HG02943 (cell line): Measurements from ENCODE around the gene ALOX15.
"Not testable (repeated sequence)": the region's sequence is repeated elsewhere in the genome, so short reads cannot be mapped to it uniquely, and the experiment has no call there.

Experiments used
- ATAC-seq: cut with Tn5 transposase; IDR thresholded peaks from one replicate; pipeline ENCODE4 v1.9.1; 2021; ENCODE audit warnings: mild to moderate bottlenecking, low read depth, moderate library complexity; ENCODE audit not compliant: unreplicated experiment

ALOX15 gene

GRCh38 chr17:4622375-4622774, 19.1 kb downstream of the ALOX15 start:
- ATAC-seq = no peak

DNA sequence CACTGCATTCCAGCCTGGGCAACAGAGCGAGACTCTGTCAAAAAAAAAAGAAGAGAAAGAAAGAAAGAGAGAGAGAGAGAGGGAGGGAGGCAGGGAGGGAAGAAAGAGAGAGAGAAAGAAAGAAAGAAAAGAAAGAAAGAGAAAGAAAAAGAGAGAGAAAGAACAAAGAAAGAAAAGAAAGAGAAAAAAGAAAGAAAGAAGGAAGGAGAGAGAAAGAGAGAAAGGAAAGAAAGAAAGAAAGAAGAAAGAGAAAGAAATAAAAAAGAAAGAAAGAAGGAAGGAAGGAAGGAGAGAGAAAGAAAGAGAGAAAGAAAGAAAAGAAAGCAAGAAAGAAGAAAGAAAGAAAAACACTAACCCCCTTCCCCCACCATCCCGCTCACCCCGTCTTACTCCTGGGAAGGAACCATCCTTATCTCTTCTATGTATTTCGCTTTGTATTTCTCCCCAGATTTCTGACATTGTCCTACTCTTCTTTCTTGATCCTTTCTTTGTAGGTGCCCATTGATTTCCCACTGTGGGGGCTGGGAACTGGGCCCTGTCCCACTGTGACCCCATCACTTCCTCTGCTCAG, 20.9 kb downstream of the ALOX15 start:
- no peak for ATAC-seq

DNA sequence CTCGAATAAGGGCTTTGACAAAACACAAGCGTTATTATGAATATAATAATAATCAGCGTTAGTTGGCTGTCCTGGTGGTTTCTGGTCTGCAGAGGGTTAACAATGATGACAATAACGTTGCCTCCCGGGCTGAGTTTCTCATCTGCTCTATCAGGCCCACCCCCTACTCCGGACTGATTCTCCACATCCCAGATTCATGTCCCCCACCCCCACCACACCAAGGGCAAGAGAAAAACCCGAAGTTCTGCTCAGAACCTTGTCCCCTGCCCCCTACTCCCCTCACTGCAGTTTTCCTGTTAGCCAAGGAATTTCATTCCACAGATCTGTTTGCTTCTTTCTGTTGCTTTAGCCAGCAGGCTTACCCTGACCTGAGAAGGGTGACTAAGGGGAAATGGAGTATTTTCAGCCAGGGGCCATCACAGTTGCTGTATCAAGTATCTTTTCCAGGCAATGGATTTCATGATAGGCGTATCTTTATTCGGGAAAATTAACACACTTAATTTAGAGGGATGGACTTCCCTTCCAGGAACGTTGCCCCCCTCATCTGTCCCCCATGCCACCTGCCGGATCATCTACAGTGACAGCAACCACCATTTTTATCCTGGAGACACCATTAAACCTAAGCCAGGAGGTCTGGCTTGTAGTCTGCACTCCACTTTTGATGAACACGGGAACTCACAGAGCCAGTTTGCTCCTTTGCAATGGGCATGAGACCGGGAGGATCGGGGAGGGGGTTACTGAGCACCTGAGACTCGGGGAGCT, 23.7 kb downstream of the ALOX15 start:
- ATAC-seq = no peak

GRCh38 chr17:4617090-4617489, 24.4 kb downstream of the ALOX15 start:
- ATAC-seq = no peak

DNA sequence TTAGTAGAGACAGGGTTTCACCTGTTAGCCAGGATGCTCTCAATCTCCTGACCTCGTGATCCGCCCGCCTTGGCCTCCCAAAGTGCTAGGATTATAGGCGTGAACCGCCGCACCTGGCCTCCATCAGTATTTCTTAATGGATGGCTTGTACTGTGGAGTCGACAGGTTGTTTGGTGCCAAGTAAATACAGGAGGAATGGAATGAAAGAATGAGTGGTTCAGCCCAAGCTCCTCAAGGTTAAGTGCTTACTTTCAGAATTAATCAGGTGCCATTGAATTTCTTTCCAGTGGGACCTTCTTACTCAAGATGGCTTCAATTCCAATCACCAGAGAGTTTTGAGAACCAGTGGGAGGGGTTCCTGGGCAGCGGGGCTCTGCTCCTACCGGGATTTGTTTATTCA, 25.0 kb downstream of the ALOX15 start:
- ATAC-seq = no peak

DNA sequence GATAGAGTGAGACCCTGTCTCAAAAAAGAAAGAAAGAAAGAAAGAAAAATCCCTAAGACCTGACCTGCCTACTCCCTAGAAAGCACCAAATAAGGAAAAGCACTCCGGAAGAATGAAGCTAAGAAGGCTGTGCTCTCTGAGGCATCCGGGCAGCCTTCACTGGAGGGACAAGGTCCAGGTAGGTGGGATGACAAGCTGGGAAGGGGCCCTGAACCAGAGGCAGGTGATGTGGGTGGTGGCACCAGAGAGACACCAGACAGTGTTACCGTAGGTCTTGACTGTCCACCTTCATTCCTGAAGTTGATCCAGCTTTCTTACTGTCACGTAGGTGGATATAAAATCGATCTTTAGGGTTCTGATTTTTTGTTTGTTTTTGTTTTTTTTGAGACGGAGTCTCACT, 30.8 kb downstream of the ALOX15 start:
- no peak for ATAC-seq

DNA sequence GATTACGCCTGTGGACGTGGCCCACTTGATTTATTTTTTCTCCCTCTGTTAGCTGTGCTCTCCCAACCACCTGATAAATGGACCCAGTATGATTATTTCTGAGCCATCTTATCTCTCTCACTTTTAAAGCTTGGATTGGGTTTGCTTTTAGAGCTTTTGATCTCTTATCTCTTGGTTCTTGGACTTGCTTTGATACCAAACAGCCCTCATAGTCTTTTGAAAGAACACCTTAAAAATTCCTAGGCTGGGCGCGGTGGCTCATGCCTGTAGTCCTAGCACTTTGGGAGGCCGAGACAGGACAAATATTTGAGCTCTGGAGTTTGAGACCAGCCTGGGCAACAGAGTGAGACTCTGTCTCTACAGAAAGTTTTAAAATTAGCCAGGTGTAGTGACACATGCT, 31.3 kb downstream of the ALOX15 start:
- no peak for ATAC-seq

DNA sequence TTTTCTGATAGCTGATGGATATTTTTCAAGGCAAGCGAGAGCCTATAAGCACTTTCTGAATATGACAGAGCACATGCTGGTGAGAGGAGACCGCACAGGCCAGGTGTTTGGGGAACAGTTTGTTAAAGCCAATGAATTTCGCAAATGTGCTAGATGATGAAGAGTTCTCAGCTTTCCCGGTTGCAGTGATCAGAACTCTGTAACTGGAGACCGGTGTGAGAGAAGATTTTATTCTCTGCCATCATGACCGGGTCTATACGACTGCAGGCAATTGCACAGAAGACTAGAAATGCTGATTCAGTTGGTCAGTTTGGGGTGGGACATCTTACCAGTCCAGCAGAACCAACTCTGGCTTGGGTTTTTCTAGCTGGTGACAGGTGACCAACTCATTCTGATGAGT, 31.7 kb downstream of the ALOX15 start:
- ATAC-seq = no peak

DNA sequence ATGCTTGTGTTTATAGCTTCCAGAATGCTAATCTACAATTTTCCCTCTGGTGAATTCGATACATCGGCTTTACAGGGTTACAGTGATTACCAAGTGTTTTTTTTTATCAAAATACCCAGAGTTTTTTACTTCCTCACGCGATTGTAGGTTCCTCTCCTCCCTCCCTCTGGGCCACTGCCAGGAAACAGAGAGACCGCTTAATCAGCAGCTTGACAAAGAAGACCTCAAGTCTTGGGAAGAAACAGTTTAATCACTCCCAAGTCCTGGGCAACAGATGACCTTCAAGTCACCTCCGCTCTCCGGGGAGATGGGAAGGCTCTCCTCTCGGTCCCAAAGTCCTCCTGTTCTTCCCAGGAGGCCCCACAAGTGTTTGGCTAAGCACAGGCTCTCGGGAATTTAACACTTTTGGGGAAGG, 33.7 kb downstream of the ALOX15 start:
- ATAC-seq = no peak

DNA sequence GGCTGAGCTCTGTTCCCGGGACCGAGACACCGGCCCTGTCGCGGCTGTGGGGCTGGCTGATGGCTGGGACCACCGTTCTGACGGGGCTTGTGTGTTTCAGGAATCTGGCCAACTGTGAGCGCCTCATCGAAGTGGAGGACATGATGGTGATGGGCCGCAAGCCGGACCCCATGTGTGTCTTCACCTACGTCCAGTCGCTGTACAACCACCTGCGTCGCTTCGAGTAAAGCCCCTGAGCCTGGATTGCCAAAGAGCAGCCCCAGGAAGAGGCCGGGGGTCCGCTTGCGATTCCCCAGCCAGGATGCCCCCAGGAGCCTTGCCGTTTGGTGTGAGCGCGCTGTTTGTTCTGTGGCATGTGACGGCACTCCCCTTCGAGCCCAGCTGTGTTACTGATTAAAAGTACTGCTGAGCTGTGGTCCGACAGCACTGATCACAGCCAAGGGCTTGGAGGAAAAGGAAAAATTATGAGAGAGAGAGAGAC, 34.2 kb downstream of the ALOX15 start:
- ATAC-seq = no peak

DNA sequence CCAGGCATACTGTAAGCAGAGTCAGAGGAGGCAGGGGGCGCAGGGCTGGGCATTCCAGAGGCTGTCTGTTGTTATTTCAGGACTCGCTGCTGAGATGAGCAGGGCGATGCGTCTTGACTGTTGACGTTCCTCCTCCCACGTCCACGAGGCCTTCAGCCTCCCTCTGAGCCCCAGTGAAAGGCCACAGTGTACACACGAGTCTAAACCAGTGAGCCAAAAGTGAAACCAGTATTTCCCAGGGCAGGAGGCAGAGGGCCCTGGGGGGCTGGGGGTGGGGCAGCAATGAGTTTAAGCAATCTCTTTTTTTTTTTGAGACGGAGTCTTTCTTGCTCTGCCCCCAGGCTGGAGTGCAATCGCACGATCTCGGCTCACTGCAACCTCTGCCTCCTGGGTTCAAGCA, 35.7 kb downstream of the ALOX15 start:
- no peak for ATAC-seq

GRCh38 chr17:4604736-4605135, 36.7 kb downstream of the ALOX15 start:
- ATAC-seq = not testable (repeated sequence)

DNA sequence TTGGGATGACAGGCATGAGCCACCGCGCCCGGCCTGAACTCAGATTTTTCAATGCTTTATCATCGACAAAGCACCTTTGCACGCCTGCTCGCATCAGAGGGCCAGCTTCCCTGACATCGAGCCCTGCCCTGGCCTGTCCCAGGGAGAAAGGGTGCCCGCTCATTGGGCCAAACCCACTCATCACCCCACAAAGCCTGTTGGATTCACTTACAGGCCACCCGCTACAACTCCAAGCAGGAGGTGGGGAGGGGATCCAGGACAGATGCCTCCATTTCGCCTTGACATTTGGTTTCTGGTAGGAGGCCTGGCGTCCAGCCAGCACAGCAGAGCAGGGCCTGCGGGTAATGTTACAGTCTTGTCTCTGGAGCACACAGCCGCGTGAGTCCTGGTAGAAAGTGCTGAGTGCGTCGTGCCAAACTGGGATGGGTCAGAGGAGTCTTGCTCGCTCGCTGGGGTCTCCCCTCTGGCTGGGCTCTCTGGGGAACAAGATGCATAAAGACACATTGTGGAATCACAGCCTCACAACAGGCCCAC, 37.3 kb downstream of the ALOX15 start:
- no peak for ATAC-seq

GRCh38 chr17:4602041-4602440, 39.4 kb downstream of the ALOX15 start:
- ATAC-seq = no peak

DNA sequence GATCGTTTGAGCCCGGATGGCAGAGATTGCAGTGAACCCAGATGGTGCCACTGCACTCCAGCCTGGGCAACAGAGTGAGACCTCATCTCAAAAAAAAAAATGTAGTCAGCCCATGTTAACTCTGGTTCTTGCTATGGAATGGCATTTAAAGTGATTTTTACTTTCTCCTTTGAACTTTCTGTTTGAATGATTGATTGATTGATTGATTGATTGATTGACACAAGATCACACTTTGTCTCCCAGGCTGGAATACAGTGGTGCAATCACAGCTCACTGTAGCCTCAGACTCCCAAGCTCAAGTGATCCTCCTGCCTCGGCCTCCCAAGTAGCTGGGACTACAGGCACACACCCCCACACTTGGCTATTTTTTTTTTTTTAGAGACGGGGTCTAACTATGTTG, 40.2 kb downstream of the ALOX15 start:
- ATAC-seq = no peak

DNA sequence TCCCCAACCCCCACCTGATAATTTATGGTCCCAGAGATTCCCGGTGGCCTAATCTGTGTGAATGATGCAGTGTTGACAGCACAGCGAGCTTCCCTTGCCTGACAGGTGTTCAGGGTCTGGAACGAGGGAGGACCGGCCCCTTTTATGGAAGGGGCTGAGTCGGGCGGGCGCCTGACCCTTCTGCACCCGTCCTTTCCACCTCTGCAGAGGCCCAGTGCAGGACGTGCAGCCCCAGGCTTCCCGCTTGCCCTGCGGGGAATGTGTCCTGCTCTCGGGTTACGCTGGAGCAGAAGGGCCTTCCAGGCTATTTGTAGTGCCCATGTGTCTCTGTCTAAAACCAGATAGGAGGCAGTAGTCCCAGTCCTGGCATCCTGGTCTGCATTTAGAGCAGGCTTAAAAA, 40.9 kb downstream of the ALOX15 start:
- ATAC-seq = no peak

DNA sequence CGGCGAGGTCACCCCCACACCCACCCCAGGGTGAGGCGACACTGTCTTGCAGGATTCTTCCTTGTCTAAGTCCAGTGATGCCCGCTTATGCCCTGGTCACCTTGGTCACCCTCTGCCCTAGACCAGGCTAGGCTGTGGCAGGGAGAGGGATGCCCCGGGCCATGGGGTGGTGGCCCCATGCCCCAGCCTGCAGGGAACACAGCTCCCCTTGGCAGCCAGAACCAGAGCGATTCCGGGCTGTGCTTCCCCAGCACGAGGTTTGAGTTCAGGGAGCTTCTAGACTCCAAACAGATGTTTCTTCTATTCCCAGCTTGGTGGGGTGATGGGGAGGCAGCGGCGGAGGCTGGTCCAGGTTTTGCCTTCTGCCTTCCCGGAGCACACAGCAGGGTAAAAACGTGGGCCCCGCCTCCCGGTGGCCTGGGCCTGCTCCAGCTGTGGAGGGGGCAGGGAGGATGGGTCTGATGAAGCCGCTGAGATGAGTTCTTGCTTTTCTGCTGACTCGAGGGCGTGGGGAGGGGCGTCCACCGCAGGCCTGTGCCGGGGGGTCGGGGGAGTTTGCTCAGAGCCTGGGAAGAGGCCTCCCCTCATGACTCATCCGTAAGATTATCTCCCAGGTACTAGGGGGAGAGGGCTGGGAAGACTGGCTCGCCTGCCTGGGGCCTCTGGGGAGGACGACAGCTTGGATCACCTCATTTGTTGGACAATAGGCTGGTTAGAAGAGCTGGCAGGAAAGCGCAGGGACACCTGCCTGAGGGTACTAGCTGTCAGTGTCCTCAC, 41.8 kb downstream of the ALOX15 start:
- ATAC-seq = no peak

DNA sequence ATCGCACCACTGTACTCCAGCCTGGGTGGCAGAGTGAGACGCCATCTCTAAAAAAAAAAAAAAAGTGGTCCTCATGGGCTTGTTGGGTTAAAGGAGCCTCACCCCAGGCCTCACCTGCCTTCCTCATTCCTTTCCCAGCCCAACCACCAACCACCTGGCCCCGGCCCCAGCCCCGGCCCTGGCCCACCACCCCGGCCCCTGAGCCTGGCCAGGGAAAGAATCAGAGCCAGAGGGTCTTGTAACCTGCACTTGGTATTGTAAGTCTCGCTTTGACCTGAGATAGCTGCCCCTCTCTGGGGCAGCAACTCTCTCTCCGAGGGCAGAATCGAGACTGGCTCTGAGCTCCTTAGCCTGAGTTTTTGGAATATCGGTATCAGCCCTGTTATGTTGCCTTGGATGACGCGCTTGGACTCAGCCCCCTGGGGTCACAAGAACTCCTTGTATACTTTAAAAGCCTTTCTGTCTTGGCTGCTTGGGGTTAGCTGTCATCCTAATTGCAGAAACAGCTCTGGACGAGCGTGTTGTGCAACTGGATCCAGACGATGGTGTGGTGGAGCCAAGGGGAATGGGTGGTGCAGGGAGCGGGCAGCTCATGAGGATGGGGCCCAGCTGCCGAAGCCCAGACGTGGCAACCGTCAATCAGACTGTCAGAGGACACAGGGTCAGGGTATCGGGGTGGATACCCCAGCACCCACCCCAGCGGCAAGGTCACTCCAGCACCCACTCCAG, 42.5 kb downstream of the ALOX15 start:
- no peak for ATAC-seq

DNA sequence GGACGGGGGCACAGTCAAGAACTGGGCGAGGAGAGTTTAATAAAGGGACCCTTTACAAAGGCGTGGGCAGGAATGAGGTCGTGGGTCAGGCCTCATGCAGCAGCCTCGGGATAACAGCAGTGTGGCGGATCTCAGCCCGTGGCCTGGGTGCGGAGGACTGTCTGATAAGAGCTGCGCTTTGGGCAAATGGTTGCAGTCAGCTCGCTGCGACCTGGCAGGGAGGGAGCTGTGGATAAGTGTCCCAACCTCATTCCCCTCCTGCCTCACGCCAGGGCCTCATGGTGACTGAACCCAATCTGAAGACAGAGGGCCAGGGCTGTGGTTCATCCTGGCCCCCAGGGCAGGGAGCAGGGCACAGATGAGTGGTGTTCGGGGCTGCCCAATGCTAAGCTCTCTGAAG, 43.5 kb downstream of the ALOX15 start:
- ATAC-seq = no peak

DNA sequence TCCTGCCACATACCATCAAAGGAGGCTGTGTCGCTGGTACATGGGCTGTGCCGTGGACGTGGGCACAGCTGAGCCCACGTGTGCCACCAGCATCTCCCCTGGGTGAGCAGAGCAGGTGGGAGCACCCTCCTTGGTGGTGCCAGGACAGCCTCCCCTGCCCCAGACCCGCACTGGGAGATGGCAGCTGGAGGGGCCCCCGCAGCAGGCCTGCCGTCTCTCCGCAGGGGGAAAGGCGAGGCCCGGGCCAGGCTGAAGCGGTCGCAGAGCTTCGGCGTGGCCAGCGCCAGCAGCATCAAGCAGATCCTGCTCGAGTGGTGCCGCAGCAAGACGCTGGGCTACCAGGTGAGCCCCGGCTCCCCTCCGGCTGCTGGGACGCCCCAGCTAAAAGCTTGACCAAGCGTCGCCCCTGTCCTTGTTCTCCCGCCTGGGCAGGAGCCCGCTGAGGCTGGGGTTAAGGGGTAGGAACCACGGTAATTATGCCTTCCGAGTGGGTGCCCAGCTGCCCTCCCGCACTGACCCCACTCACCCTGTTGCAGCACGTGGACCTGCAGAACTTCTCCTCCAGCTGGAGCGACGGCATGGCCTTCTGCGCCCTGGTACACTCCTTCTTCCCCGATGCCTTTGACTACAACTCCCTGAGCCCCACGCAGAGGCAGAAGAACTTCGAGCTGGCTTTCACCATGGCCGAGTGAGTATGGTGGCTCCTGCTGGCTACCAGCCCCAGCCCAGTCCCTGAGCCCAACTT, 44.7 kb downstream of the ALOX15 start:
- no peak for ATAC-seq
